ENCODE results near the gene ST8SIA4. TPM values are rescaled to one million over a fixed set of nuclear protein-coding genes. Genes with fewer than 3 reads are reported as not detected.

The ST8SIA4 gene
- total RNA-seq, 2 donors from 2014 or later: 44.5 to 47.1 TPM

DNA sequence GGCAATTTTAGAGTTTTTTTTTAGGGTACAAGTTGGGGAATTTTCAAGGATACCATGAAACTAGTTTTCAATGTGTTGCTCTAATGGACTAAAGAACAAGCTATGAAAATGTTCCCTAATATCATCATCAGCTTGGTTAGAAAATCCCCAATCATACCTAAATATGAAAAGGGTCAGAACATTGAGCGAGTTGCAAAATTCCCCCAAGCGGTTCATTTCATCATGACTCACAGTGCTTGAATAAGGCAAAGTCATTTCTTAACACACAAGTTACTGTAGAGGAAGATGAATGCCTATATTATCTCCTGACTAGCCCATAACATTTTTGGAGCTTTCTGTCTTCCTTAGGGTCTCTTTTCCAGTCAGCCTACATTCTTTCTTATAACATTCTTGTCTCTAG is 62.7 kb downstream of the ST8SIA4 start:
- Mint-ChIP-seq H3K9me3 (peaks cover 0 to 2% of the 10 kb centered on the region in 2 donors), H3K4me1 (ENCODE audit: low read depth) (peaks cover 78% of the 10 kb centered on the region), H3K4me3 (peak overlapping the region; percentile 68 to 93), H3K27me3 (ENCODE audit: low read depth) (no peaks in the 10 kb centered on the region), H3K36me3 (ENCODE audit: insufficient read depth in 2 of 2) (peaks cover 2 to 19% of the 10 kb centered on the region in 2 donors), H3K27ac (peak overlapping the region; percentile 100)
- ATAC-seq (replicated peaks in 1 of 2) (peak; percentile 88 to 91), DNase-seq (peak; percentile 45 to 55)

GRCh38 chr5:100838048-100838473 is 65.0 kb downstream of the ST8SIA4 start:
- peaks cover 0 to 2% of the 10 kb centered on the region in 2 donors for H3K9me3 Mint-ChIP-seq
- ATAC-seq (replicated peaks in 1 of 2) (peak; percentile 49 to 62), DNase-seq (no peak)
- peaks cover 77% of the 10 kb centered on the region for H3K4me1 Mint-ChIP-seq (ENCODE audit: low read depth)
- H3K4me3 Mint-ChIP-seq: peak overlapping the region; percentile 12 to 73
- no peaks in the 10 kb centered on the region for H3K27me3 Mint-ChIP-seq (ENCODE audit: low read depth)
- peaks cover 2 to 26% of the 10 kb centered on the region in 2 donors for H3K36me3 Mint-ChIP-seq (ENCODE audit: insufficient read depth in 2 of 2)
- peak overlapping the region; percentile 93 for H3K27ac Mint-ChIP-seq

- no peak for DNase-seq
- peaks cover 6 to 32% of the 10 kb centered on the region in 2 donors for H3K36me3 Mint-ChIP-seq (ENCODE audit: insufficient read depth in 2 of 2)
- ATAC-seq (replicated peaks in 1 of 2): no peak
- H3K27me3 Mint-ChIP-seq (ENCODE audit: low read depth): no peaks in the 10 kb centered on the region
- peaks cover 57% of the 10 kb centered on the region for H3K4me1 Mint-ChIP-seq (ENCODE audit: low read depth)
- peaks cover 0 to 2% of the 10 kb centered on the region in 2 donors for H3K9me3 Mint-ChIP-seq
- no peak overlapping the region for H3K27ac Mint-ChIP-seq
- H3K4me3 Mint-ChIP-seq: no peak overlapping the region
Observed at GRCh38 chr5:100834519-100834918, 68.6 kb downstream of the ST8SIA4 start.

- DNase-seq (no peak), ATAC-seq (replicated peaks in 1 of 2) (peak; percentile 29 to 46)
- Mint-ChIP-seq H3K36me3 (ENCODE audit: insufficient read depth in 2 of 2) (peaks cover 6 to 27% of the 10 kb centered on the region in 2 donors), H3K27ac (peak overlapping the region; percentile 78), H3K27me3 (ENCODE audit: low read depth) (no peaks in the 10 kb centered on the region), H3K4me3 (peak overlapping the region; percentile 45 to 55), H3K9me3 (peaks cover 0 to 2% of the 10 kb centered on the region in 2 donors), H3K4me1 (ENCODE audit: low read depth) (peaks cover 64% of the 10 kb centered on the region)
Observed at GRCh38 chr5:100832252-100833230, 70.5 kb downstream of the ST8SIA4 start.

GRCh38 chr5:100828898-100829356 is 74.2 kb downstream of the ST8SIA4 start:
- Mint-ChIP-seq H3K4me3 (peak overlapping the region in 1 of 2 donors; percentile 71), H3K27me3 (ENCODE audit: low read depth) (no peaks in the 10 kb centered on the region), H3K9me3 (no peaks in the 10 kb centered on the region), H3K27ac (peak overlapping the region; percentile 89), H3K36me3 (ENCODE audit: insufficient read depth in 2 of 2) (peaks cover 4 to 13% of the 10 kb centered on the region in 2 donors), H3K4me1 (ENCODE audit: low read depth) (peaks cover 51% of the 10 kb centered on the region)
- no peak for DNase-seq
- ATAC-seq (replicated peaks in 1 of 2): no peak

DNA sequence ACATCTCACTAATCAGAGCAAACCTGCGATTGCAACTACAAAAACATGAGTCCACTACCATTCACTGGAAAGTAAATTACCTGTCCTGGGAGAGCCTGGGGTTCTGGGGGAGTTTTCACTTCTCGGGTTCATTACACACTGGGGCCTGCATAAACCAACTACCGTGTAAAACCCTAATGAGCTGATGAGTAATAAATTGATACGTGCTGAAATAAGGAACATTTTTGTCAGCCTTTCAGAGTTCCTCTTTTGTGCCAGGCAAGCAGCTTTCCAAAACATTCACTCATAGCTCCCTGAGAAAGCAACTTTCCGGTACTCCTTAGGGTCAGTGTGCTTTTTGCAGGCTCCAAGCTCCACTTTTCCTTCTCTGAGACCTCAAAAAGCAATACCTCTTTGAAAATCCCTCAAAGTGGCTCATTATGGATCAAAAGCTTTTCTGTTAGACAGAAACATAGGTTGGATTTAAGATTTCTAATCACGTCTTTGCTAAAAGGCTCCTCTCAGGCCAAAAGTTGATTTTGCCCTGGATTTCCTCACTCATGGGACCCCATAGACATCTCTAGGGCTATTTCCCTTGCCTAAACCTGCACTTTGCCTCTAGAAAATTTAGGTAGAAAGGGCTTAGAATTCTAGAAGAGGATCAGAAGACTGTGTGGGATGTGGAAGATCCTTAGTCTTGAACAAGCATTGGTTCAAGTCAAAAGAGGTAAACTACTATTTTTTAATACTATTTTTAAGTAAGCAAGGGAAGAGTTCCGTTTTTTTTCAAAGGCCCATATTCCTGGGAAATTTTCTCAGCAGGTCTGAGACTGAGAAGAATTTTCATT is 74.8 kb downstream of the ST8SIA4 start:
- Mint-ChIP-seq H3K27me3 (ENCODE audit: low read depth) (no peaks in the 10 kb centered on the region), H3K9me3 (peaks cover 0 to 3% of the 10 kb centered on the region in 2 donors), H3K27ac (peak overlapping the region; percentile 74), H3K4me1 (ENCODE audit: low read depth) (peaks cover 56% of the 10 kb centered on the region), H3K36me3 (ENCODE audit: insufficient read depth in 2 of 2) (peaks cover 4 to 20% of the 10 kb centered on the region in 2 donors), H3K4me3 (peak overlapping the region; percentile 45 to 75)
- DNase-seq (no peak), ATAC-seq (replicated peaks in 1 of 2) (peak; percentile 60 to 63)

GRCh38 chr5:100827481-100827889 is 75.6 kb downstream of the ST8SIA4 start:
- Mint-ChIP-seq H3K27ac (peak overlapping the region; percentile 74), H3K4me1 (ENCODE audit: low read depth) (peaks cover 48% of the 10 kb centered on the region), H3K4me3 (peak overlapping the region; percentile 45 to 75), H3K9me3 (peaks cover 0 to 3% of the 10 kb centered on the region in 2 donors), H3K36me3 (ENCODE audit: insufficient read depth in 2 of 2) (peaks cover 1 to 18% of the 10 kb centered on the region in 2 donors), H3K27me3 (ENCODE audit: low read depth) (no peaks in the 10 kb centered on the region)
- DNase-seq (no peak), ATAC-seq (replicated peaks in 1 of 2) (peak; percentile 31 to 41)

DNA sequence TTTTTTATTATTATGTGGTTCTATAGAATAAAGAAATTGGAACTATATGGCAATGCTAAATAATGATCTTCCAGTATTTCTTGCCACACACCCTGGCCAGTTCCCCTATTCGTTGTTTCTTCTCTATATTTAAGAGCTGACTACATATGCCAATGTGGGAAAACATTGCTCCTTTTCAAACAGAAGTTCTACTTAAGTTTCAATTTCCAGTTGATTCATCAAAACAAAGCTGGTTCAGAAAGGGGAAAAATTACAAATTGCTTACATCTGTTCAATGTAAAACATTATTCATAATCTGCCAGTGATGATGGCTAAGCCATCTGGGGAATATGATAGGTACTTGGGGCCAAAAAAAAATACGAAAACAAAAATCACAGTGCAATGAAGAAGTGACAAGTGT is 76.9 kb downstream of the ST8SIA4 start:
- Mint-ChIP-seq H3K36me3 (ENCODE audit: insufficient read depth in 2 of 2) (peaks cover 0 to 21% of the 10 kb centered on the region in 2 donors), H3K27ac (peak overlapping the region; percentile 56), H3K27me3 (ENCODE audit: low read depth) (no peaks in the 10 kb centered on the region), H3K9me3 (peaks cover 0 to 3% of the 10 kb centered on the region in 2 donors), H3K4me1 (ENCODE audit: low read depth) (peaks cover 49% of the 10 kb centered on the region), H3K4me3 (peak overlapping the region; percentile 49 to 58)
- DNase-seq (peak in 1 of 2 donors; percentile 2), ATAC-seq (replicated peaks in 1 of 2) (peak; percentile 77 to 81)

DNA sequence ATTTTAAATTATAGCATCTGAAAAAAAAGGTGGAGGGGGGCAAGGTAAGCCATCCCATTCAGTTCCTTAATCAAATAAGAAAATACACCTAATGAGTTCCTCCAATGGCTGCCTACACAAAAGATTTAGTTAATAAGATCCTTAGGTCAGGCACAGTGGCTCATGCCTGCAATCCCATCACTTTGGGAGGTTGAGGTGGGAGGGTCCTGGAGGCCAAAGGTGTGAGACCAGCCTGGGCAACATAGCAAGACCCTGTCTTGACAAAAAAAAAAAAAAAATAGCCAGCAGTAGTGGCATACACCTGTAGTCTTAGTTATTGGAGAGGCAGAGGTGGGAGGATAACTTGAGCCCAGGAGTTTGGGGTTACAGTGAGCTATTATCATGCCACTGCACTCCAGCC is 78.4 kb downstream of the ST8SIA4 start:
- Mint-ChIP-seq H3K27me3 (ENCODE audit: low read depth) (no peaks in the 10 kb centered on the region), H3K36me3 (ENCODE audit: insufficient read depth in 2 of 2) (peaks cover 0 to 22% of the 10 kb centered on the region in 2 donors), H3K4me1 (ENCODE audit: low read depth) (peaks cover 62% of the 10 kb centered on the region), H3K9me3 (peaks cover 0 to 3% of the 10 kb centered on the region in 2 donors), H3K4me3 (no peak overlapping the region), H3K27ac (no peak overlapping the region)
- DNase-seq (no peak), ATAC-seq (replicated peaks in 1 of 2) (no peak)

DNA sequence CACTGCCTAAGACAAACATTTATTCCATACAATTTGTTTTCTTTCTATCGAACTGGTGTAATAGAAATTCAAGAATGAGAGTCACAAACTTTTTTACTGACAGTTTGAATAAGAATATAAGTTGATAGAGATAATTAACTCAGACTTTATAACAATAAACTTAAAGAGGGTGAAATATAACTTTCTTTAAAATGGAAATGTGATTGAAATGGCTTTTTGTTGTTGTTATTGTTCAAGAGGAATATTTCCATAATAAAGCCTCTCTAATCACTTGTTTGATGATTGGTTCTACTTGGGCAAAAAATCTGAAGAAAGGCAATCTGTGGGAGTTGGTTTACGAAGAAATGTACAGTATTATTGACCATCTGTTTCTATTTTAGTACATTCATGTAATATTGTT is 79.3 kb downstream of the ST8SIA4 start:
- DNase-seq (no peak), ATAC-seq (replicated peaks in 1 of 2) (no peak)
- H3K4me1 Mint-ChIP-seq (ENCODE audit: low read depth): peaks cover 58% of the 10 kb centered on the region
- H3K4me3 Mint-ChIP-seq: peak overlapping the region in 1 of 2 donors; percentile 54
- no peaks in the 10 kb centered on the region for H3K27me3 Mint-ChIP-seq (ENCODE audit: low read depth)
- peaks cover 0 to 24% of the 10 kb centered on the region in 2 donors for H3K36me3 Mint-ChIP-seq (ENCODE audit: insufficient read depth in 2 of 2)
- peak overlapping the region; percentile 68 for H3K27ac Mint-ChIP-seq
- H3K9me3 Mint-ChIP-seq: peaks cover 0 to 3% of the 10 kb centered on the region in 2 donors

- no peak overlapping the region for H3K4me3 Mint-ChIP-seq
- ATAC-seq (replicated peaks in 1 of 2) (no peak), DNase-seq (no peak)
- H3K27ac Mint-ChIP-seq: no peak overlapping the region
- peaks cover 0 to 3% of the 10 kb centered on the region in 2 donors for H3K9me3 Mint-ChIP-seq
- H3K27me3 Mint-ChIP-seq (ENCODE audit: low read depth): no peaks in the 10 kb centered on the region
- peaks cover 47% of the 10 kb centered on the region for H3K4me1 Mint-ChIP-seq (ENCODE audit: low read depth)
- peaks cover 0 to 29% of the 10 kb centered on the region in 2 donors for H3K36me3 Mint-ChIP-seq (ENCODE audit: insufficient read depth in 2 of 2)
Observed at GRCh38 chr5:100821751-100822150, 81.3 kb downstream of the ST8SIA4 start.

- no peaks in the 10 kb centered on the region for H3K27me3 Mint-ChIP-seq (ENCODE audit: low read depth)
- peaks cover 0 to 26% of the 10 kb centered on the region in 2 donors for H3K36me3 Mint-ChIP-seq (ENCODE audit: insufficient read depth in 2 of 2)
- ATAC-seq (replicated peaks in 1 of 2): no peak
Observed at GRCh38 chr5:100818340-100818739, 84.7 kb downstream of the ST8SIA4 start.

More at GRCh38 chr5:100818340-100818739, 84.7 kb downstream of the ST8SIA4 start:
- H3K4me3 Mint-ChIP-seq: peak overlapping the region in 1 of 2 donors; percentile 18
- H3K27ac Mint-ChIP-seq: no peak overlapping the region
- no peak for DNase-seq
- peaks cover 0 to 1% of the 10 kb centered on the region in 2 donors for H3K9me3 Mint-ChIP-seq
- H3K4me1 Mint-ChIP-seq (ENCODE audit: low read depth): peaks cover 38% of the 10 kb centered on the region
